NCI-H2081 (cell line): ENCODE results near the gene IL1RAP.
"Not testable (repeated sequence)": the region's sequence is repeated elsewhere in the genome, so short reads cannot be mapped to it uniquely, and the experiment has no call there.

Source experiments
- DNase-seq, 2 experiments: peaks; one replicate each; lab custom pipeline; 2025; lab: John Stamatoyannopoulos, UW

IL1RAP gene

DNA sequence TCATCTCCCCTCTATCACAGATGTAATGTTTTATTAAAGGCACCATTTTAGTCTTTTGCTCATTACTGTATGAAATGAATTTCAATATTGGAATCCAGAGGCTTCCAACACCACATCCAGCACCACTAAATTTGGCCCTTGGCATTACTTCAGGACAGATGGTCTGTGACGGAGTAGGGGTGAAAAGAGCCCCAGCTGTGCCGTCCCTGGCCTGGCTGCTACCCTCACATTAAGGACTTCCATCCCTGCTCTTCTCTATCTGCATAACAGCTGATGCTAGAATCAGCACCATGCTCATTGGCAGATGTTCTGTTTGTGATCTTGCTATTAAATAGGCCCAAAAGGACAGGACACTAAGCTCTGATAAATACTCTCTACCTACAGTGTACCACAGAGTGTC is 152.9 kb downstream of the IL1RAP start:
- no peak for DNase-seq

DNA sequence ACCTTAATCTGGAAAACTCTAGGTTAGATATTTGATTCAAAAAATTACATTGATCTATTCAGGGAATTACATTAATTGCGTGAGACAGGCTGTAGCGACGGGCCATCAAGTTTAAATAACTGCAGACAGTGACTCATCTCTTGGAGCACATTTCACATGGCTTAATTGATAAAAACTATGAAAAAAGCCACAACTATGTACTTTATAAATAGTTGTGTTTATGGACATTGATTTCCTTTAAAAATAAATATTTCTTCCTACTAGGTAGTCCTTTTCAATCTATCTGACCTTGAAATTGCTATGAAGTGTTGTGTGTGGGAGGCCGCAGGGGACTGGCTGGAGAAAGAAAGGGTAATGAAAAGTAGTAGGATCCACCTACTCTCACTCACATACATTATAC is 157.8 kb downstream of the IL1RAP start:
- DNase-seq: no peak

DNA sequence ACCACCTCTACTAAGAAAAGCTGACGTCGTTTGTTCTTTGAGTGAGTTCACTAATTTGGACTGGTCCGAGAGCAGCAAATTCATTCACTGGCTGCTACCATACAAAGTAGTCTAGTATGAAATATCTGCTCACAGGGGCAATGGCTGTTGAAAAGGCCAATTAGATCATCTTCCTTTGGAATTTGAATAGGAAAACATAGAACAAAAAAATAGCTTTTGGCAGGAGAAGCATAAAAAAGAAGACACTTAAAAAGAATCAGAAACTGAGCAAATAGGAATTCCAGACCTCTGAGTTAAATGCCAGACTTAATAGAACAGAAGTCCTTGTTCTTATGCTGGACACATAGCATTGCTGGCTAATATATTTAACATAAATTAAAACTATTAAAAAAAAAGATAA is 159.3 kb downstream of the IL1RAP start:
- DNase-seq: no peak

DNA sequence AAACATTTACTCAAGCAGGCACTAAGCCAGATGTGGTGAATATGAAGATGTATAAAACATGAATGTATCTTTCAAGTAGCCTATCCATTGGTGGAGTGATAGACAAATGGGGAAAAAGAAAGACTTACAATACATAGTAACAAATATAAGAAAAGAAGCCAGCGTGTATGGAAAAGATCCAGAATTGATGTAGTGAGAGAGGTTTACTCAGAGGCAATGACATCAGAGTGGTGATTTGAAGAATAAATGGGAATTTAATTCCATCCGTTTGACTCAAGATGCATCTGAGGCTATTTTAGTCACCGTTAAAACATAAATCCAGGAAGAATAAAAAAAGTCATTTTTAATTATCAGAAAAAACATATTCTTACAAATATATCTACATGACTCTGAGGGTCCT is 162.6 kb downstream of the IL1RAP start:
- no peak for DNase-seq

DNA sequence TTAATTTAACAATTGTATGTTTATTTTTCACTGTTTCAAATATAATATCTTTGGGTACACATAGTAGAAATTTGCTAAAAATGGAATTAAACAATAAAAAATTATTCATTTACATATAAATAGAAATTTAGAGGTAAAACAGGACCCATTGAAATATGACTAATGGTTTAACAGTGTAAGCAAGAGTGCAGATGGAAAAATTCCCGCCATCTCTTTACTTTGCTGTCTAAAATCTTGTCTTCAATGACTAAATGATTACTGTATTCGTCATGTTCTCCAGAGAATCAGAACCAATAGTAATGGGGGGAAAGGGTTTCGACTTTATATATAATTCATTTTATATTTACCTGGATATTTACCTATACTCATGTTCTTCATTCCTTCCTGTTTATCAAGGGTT is 163.1 kb downstream of the IL1RAP start:
- no peak for DNase-seq

DNA sequence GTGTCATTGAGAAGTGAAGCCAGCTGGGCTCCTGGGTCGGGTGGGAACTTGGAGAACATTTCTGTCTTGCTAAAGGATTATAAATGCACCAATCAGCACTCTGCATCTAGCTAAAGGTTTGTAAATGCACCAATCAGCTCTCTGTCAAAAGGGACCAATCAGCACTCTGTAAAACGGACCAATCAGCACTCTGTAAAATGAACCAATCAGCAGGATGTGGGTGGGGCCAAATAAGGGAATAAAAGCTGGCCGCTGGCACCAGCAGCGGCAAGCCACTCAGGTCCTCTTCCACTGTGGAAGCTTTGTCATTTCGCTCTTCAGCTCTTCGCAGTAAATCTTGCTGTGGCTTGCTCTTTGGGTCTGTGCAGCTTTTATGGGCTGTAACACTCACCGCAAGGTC is 164.0 kb downstream of the IL1RAP start:
- DNase-seq: not testable (repeated sequence)

DNA sequence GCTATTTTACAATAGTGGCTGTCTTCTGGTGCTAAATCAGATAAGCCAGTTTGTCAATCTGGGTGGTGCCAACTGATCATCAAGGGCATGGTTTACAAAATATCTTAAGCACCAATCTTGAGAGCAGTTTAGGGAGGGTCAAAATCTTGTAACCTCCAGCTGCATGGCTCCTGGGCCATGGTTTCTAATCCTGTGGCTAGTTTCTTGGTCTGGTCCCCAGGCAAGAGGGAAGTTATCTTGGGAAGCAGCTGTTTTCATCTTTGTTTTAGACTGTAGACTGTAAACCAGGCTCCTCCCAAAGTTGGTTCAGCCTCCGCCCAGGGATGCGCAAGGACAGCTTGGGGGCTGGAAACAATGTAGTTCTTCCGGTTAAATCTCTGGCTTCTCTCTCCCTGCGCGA is 166.8 kb downstream of the IL1RAP start:
- DNase-seq: no peak

DNA sequence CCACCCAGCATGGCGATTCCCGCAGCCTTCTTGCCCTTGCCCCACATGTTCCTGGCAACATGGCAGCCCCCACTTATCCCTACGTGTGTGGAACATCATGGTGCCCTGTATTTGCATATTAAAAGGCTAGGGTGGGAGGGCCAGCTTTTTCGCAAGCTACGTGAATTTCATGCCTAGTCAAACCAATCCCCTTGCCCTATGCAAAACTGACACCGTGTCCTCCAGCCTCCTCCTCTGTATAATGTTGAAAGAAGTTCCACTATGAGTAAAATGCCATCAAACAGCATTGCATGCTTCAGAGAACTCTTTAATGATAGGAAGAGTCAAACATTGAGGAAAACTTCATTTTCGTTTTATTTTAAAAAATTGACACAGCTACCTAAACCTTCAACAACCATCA is 170.9 kb downstream of the IL1RAP start:
- no peak for DNase-seq

DNA sequence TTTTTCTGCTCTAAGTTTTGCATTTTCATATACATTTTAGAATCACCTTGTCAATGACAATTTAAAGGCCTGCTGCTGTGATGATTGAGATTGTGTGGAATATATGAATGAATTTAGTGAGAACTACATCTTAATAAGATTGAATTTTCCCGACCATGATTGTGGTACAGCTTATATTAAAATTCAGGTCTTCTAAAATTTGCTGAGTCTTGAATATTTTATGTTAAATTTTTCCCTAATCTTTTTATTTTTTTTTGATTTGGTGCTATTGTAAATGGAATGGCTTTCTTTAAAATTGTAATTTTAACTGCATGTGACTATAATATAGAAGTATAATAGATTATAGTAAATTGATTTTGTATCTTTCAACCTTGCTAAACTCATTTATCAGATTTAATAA is 172.1 kb downstream of the IL1RAP start:
- no peak for DNase-seq

DNA sequence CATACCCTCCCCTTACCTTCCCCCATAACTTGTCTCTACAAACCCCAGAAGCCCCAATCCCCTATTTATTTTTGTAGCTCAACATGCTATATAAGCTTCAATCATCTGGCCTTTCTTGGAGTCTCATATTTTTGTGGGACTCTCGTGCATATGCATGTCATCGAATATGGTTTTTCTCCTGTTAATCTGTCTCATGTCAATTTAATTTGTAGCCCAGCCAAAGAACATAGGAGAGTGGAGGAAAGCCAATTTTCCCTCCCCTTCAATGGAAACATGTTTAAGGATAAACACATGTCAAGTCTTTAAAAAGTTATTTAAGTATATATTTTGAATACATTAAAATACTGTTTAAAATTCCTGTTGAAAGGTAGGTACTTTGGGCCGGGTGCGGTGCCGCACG is 176.4 kb downstream of the IL1RAP start:
- DNase-seq: no peak

DNA sequence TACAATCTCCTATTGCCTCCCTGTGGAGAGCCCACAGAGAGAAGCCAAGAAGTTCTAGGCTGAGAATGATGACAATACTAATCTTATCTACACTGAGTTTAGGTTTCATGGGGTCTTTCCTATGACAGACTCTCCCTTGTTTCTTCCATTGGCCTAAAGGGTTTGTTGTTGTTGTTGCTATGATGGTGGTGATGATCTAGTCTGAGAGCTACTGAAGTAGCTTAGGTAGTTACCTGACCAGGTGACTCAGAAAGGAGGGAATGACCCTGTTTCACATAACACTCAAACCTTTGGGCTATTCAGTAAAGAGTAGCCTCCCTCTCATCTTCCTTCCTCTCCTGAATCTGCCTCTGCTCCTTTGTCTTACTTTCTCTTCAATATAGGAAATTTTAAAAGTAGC is 178.4 kb downstream of the IL1RAP start:
- DNase-seq: no peak

DNA sequence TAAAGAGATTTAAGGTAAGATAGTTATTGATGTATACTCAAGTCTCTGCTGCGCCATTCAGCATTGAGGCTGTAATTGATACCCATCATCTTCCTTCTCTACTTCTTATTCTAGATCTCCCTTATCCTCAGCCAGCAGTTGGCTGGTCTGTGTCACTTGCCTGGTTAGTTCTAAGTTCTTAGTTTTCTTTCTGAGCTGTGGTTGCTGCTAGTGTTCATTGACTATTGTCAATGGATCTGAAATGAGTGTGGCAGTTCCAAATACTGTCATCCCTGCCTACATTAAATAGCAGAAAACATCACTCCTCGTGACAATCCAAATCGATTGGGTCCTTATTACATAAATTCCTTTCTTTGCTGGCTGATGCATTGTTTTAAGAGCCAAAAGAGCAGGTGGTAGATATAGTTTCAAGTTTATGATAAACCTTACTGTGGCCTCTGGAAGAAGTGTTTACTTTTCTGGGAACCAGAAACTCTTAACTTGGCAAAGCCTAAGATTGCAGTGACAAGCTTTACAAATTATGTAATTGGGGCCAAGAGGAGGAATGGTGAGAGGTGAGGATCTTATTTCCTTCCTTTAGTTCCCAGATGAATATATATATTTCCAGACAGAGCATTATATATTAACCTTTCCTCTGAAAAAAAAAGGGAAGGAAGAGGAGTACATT is 180.6 kb downstream of the IL1RAP start:
- no peak for DNase-seq

DNA sequence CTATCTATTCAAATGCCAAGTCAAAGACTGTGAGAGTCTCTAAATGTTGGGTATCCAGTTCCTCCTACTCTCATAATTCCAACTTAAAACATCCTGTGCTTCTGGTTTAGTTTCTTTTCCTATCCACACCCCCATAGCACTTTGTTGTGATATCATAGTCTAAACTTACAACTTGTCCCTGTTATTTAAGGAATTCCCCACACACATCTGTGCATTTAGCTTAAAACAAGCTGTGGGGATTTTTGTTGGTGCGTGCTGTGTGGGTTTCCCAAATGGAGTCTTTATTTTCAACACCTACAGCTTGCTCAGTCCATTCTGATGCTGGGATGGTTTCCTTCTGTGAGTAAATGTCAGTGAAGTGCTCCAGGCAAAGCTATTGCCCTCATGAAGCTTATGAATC is 181.3 kb downstream of the IL1RAP start:
- DNase-seq: no peak

DNA sequence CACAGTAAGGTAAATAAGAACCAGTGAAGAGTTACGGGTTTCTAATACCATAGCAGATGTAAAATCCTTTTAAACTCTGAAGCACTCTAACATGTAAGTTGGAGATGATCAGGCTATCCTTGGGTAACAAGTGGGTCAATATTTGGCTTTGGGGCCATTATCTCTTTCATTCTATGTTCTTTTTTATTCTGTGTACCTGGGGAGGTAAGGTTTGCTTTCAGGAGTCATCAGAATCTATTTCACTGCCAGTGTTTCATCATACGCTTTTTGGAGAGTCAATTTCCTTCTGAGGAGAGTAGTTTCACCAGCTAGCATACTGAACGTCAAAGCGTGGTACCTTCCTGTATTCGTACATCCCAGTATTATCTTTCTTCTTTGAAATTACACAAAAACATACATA is 182.1 kb downstream of the IL1RAP start:
- DNase-seq: no peak

DNA sequence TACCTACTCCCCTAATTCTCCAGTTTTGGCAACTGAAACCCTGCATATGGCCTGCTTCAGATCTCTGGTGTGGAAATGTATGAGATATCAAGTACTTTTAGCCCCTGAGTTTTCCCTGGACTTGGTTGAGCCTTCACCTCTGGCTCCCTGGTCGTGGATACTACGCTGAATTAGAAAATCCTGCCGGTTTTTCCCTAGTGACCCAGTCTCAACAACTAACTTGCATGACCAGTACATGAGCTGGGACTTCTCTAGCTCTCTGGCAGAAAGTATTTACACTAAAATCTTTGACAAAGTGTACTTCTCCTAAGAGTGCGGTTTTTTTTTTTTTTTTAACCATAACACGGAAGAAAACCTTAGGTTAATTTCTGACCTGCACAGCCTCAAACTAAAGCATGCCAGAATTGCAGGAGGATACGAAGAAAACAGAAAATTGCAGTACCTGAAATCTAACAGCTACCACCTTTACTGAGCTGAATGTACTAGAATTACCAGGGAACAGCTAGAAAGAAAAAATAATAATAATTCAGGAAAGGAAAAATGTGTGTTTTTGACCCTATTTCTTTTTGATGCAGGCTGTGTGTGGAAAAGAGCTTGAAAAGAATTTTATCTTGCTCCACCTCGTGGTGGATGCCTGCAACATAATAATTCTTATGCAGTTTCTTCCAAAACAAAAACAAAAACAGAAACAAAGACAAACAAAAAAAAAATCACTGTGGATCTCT is 183.1 kb downstream of the IL1RAP start:
- DNase-seq: no peak

DNA sequence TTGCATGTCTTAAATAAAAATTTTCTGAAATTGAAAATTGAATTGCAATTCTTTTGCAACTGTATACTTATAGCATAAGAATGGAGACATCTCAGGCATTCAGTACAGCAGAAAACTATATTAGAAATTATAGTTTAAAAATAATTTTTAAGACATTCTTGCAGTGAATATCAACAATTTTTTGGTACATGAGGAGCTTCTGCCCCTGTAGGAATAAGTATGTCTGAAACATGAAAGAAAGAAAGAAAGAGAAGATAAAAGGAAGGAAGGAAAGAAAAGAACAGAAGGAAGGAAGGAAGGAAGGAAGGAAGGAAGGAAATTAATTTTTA is 183.6 kb downstream of the IL1RAP start:
- DNase-seq: no peak

DNA sequence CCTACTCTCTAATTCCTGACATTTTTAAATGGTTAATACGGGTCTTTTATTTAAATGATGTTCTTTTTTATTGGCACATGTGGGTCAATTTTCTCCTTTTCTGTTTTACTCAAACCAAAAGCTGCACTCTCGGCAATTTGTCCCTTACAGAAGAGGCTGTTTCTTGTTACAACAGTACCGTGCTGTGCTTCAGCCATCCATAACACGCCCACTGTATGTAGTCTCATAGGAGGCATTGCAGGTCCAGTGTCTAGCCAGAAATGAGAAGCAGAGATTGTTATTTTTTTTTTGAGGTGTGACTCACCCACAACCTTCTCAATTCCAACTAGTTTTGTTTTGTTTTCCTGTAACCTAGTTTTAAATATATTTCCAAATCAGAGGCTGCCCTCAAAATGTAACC is 184.0 kb downstream of the IL1RAP start:
- DNase-seq: no peak

DNA sequence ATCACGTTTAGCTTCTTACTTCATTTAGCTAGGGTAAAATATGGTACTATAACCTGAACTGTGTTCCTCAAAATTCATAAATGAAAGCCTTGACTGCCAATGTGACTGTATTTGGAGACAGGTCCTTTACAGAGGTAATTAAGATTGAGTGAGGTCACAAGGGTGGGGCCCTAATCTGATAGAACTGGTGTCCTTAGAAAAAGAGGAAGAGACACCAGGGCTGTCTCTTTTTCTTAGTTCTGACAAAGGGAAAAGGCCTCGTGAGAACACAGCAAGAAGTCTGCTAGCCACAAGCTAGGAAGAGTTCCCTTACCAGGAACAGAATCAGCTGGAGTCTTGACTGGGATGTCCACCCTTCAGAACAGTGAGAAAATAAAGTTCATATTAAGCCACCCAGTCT is 185.9 kb downstream of the IL1RAP start:
- no peak for DNase-seq

DNA sequence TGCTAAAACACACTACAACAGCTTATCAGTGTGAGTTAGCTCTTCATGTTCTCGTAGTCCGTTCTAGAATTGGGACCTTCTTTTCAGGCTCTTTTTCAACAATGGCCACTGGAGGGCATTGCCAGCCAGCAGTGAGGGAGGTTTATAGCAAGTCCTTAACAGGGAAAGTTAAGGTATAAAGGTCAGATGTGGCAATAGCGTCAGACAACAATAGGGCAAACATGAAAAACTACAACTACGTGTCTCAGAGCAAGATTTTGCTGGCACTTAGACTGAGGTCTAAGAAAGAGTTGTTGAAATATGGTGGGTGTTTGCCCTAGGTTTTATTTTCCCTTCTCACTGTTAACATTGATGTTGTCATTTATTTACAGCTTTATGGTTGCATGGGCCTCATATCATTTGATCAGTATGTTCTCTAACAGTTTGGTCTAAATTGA is 187.2 kb downstream of the IL1RAP start:
- peak; percentile 6 to 39 for DNase-seq

DNA sequence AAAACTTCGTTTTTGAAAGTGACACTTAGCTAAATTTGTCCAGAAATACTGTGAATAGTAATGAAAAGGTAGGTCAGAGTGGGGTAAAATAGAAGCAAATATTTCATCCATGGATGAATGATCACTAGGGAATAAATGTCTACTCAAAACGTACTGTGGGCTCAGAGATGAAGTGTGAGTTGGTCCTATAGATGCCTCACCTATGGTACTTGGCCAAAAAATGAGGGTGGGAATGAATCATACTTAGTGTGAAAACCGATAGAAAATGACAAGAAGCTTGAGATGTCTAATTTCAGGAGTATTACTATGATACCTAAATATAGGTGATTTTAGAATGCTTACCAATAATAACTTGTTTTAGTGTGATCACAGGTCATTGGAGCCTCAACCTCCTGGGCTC is 192.7 kb downstream of the IL1RAP start:
- no peak for DNase-seq
